ENCODE results near the gene COCH.

COCH gene

GRCh38 chr14:30935445-30935844 is 61.1 kb downstream of the COCH start:
- Mint-ChIP-seq H3K27ac (no peak overlapping the region), H3K4me3 (no peak overlapping the region), H3K36me3 (ENCODE audit: low read depth) (peaks cover 35% of the 10 kb centered on the region), H3K27me3 (ENCODE audit: low read depth, poor library complexity) (no peaks in the 10 kb centered on the region), H3K4me1 (no peaks in the 10 kb centered on the region), H3K9me3 (no peaks in the 10 kb centered on the region)
- no peak for DNase-seq
- no peak for TF ChIP-seq CTCF (IDR thresholded peaks at IDR 0.05)

GRCh38 chr14:30938617-30939016 is 64.3 kb downstream of the COCH start:
- Mint-ChIP-seq H3K27ac (no peak overlapping the region), H3K9me3 (no peaks in the 10 kb centered on the region), H3K4me1 (no peaks in the 10 kb centered on the region), H3K4me3 (no peak overlapping the region), H3K36me3 (ENCODE audit: low read depth) (peaks cover 47% of the 10 kb centered on the region), H3K27me3 (ENCODE audit: low read depth, poor library complexity) (no peaks in the 10 kb centered on the region)
- no peak for DNase-seq
- no peak for TF ChIP-seq CTCF (IDR thresholded peaks at IDR 0.05)

Data from nephron progenitor cell (in vitro differentiated cells).